ENCODE data around the gene SS18.

Gene SS18

GRCh38 chr18:26071725-26072124 is 18.7 kb downstream of the SS18 start:
- no peak for DNase-seq

- DNase-seq: no peak
Observed at GRCh38 chr18:26071020-26071419, 19.4 kb downstream of the SS18 start.

GRCh38 chr18:26059357-26059756 is 31.1 kb downstream of the SS18 start:
- DNase-seq: no peak

GRCh38 chr18:26057344-26057773 is 33.1 kb downstream of the SS18 start:
- no peak for DNase-seq

- no peak for DNase-seq
Observed at GRCh38 chr18:26056291-26056690, 34.1 kb downstream of the SS18 start.

- DNase-seq: no peak
Observed at GRCh38 chr18:26052505-26052904, 37.9 kb downstream of the SS18 start.

GRCh38 chr18:26051843-26052242 is 38.6 kb downstream of the SS18 start:
- no peak for DNase-seq

- no peak for DNase-seq
Observed at GRCh38 chr18:26046419-26047077, 43.9 kb downstream of the SS18 start.

- DNase-seq: no peak
Observed at GRCh38 chr18:26044807-26045206, 45.6 kb downstream of the SS18 start.

- no peak for DNase-seq
Observed at GRCh38 chr18:26040051-26040656, 50.3 kb downstream of the SS18 start.

GRCh38 chr18:26039203-26039602 is 51.2 kb downstream of the SS18 start:
- no peak for DNase-seq

- DNase-seq: no peak
Observed at GRCh38 chr18:26036635-26037034, 53.8 kb downstream of the SS18 start.

- DNase-seq: no peak
Observed at GRCh38 chr18:26034850-26035497, 55.4 kb downstream of the SS18 start.

- no peak for DNase-seq
Observed at GRCh38 chr18:26022585-26022984, 67.8 kb downstream of the SS18 start.

- DNase-seq: no peak
Observed at GRCh38 chr18:26021061-26021754, 69.2 kb downstream of the SS18 start.

- no peak for DNase-seq
Observed at GRCh38 chr18:26017929-26018328, 72.5 kb downstream of the SS18 start.

GRCh38 chr18:26014462-26014861 is 76.0 kb downstream of the SS18 start:
- no peak for DNase-seq

GRCh38 chr18:26008619-26009018 is 81.8 kb downstream of the SS18 start:
- DNase-seq: no peak

GRCh38 chr18:26008096-26008495 is 82.3 kb downstream of the SS18 start:
- no peak for DNase-seq

GRCh38 chr18:26005950-26006349 is 84.5 kb downstream of the SS18 start:
- no peak for DNase-seq

- DNase-seq: no peak
Observed at GRCh38 chr18:26004832-26005231, 85.6 kb downstream of the SS18 start.

- DNase-seq: no peak
Observed at GRCh38 chr18:26003817-26004216, 86.6 kb downstream of the SS18 start.

GRCh38 chr18:26003356-26003755 is 87.1 kb downstream of the SS18 start:
- DNase-seq: no peak
